Measurements from ENCODE around the gene SLC9C1.
"Not testable (repeated sequence)": the region's sequence is repeated elsewhere in the genome, so short reads cannot be mapped to it uniquely, and the experiment has no call there.

SLC9C1 gene

DNA sequence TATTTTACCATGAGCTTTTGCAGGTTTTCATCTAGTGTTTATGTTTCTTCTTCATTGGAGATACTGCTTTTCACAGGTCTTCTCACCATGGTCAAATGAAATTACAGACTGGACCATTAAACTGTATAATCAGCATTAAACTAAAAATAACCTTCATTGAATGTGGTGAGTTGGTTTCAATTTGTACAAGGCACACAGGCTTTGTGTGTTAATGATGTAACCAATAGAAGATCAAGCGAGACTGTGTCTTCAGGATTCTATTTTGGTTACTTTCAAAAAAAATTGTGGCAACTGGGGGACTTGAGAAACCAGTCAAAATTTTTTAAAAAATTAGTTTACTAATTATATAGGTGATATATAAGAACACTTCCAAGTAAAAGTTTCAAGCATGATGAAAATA lies 106.7 kb downstream of the SLC9C1 start:
- no peak for DNase-seq (ENCODE audit: low spot score)

DNA sequence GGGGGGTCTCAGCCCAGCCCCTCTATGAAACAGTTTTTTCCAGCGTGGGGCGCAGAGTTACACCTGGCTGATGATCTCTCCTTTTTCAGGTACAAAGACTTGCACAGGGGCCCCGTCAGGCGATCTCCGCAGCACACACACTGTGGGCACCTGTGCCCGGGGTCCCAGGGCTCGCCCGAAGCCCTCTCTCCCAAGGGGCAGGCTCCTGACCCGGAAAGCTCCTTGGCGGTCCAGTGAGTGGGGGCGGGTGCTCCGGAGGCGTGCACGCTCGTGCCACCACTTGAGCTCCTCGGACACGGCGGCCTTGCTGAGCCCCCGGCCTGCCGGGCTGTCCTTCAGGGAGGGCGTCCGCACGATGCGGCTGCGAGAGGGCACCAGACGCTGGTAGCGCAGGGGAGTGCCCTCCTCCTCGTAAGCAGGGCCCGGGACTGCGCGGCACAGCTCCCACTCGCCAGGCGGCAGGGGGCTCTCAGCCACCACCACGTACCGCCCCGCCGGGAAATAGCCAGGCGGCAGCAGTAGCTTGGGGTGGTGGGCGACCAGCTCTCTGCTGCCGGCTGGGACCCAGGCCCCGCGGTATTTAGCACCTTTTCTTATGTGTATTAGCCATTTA lies 108.5 kb downstream of the SLC9C1 start:
- not testable (repeated sequence) for DNase-seq (ENCODE audit: low spot score)

DNA sequence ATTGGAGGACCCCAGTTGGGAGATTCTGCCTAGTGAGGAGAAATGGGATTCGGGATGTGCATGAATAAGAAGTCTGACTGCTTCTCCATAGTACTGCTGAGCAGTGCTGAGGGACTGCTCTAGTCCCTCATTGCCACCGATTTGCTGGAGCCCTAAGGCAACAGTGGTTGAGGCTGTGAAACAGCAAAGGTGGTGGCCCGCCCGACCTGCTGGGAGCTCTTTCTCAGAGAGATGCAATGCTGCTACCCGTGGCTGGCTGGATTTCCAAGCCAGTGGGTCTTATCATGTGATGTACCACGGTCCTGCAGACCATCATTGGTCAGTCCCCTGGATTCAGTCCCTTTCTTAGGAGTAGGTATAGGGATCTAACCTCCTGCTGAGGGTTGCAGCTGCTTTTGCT lies 118.4 kb downstream of the SLC9C1 start:
- DNase-seq (ENCODE audit: low spot score): no peak

DNA sequence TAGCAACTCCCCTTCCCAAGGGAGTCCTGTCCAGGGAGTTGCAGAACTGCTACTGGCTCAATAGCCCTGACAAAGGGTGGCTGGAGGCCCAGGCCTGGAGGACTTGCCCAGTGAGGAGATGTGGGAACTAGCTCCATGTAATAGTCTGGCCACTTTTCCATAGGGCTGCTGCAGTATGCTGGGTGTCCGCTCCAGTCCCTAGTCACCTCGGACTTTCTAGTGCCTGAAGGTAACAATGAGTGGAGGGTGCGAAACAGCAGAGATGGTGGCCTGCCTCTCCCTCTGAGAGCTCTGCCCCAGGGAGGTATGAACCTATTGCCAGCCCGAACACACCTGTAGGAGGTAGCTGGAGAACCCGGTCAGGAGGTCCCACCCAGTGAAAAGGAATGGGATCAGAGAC lies 119.0 kb downstream of the SLC9C1 start:
- DNase-seq (ENCODE audit: low spot score): no peak

DNA sequence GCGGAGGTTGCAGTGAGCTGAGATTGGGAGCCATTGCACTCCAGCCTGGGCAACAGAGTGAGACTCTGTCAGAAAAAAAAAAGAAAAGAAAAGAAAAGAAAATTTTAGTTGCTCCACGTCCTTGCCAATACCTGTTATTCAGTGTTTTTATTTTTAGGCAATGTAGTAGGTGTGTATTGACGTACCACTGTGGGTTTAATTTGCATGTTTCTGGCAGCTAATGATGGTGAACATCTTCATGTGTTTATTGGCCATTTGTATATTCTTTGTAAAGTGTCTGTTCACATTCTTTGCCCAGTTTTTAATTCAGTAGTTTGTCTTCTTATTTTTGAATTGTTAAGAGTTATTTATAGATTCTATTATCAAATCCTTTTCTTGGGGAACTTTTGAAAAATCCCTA lies 122.9 kb downstream of the SLC9C1 start:
- no peak for DNase-seq (ENCODE audit: low spot score)

DNA sequence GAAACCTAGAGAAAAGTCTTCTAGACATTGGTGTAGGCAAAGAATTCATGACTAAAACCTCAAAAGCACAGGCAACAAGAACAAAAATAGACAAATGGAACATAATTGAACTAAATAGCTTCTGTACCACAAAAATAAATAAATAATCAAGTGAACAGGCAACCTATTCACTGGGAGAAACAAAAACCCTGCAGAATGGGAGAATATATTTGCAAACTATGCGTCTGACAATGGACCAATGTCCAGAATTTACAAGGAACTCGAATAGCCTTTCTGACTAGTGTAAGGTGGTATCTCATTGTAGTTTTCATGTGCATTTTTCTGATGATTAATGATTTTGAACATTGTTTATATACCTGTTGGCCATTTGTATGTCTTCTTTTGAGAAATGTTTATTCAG lies 124.0 kb downstream of the SLC9C1 start:
- no peak for DNase-seq (ENCODE audit: low spot score)

DNA sequence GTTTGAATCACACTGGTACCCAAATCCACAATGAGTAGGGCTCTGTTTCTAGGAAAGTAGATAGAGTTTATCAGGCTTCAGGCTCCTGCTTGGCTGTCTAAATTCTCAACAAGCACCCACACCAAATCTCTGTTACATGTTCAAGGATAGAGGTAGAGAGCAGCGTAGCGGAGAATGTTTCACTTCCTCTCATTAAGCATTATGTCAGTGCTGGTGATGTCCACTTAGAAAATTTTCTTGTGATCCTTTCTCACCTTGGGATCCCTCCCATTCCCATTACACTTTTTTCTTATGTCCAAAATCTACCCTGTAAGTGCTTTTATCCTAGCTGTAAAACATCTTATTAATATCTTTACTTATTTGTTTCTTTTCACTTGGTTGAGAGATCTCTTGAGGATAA lies 126.3 kb downstream of the SLC9C1 start:
- no peak for DNase-seq (ENCODE audit: low spot score)

DNA sequence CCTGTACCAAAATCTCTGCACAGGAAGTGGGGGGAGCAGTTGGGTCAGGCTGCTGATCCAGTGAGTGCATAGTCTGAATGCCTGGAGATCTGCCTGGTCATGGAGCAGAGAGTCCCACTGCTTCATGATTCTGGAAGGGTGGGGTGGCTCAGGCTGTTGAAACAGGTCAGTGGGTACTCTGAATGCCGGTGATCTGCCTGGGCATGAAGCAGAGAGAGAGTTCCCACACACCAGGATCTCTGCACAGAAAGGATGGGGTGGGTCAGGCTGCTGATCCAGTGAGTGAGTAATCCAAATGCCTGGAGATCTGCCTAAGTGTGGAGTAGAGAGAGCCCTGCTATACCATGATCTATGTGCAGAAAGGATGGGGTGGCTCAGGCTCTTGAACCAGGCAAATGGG lies 144.9 kb downstream of the SLC9C1 start:
- DNase-seq (ENCODE audit: low spot score): no peak

DNA sequence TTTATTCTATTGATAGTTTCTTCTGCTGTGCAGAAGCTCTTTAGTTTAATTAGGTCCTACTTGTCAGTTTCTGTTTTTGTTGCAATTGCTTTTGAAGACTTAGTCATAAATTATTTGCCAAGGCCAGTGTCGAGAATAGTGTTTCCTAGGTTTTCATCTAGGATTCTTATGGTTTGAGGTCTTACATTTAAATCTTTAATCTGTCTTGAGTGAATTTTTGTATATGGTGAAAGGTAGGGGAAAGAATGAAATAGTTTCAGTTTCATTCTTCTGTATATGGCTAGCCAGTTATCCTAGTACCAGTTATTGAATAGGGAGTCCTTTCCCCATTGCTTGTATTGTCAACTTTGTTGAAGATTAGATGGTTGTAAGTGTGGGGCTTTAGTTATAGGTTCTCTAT lies 150.3 kb downstream of the SLC9C1 start:
- no peak for DNase-seq (ENCODE audit: low spot score)

DNA sequence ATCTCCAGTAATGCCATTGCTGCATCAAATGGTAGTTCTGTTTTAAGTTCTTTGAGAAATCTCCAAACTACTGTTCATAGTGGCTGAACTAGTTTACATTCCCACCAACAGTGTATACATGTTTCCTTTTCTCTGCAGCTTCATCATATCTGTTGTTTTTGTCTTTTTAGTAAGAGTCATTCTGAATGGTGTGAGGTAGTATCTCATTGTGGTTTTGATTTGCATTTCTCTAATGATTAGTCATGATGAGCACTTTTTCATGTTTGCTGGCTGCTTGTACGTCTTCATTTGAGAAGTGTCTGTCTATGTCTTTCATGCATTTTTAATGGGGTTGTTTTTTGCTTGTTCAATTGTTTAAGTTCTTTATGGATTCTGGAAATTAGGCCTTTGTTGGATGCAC lies 150.8 kb downstream of the SLC9C1 start:
- DNase-seq (ENCODE audit: low spot score): no peak

DNA sequence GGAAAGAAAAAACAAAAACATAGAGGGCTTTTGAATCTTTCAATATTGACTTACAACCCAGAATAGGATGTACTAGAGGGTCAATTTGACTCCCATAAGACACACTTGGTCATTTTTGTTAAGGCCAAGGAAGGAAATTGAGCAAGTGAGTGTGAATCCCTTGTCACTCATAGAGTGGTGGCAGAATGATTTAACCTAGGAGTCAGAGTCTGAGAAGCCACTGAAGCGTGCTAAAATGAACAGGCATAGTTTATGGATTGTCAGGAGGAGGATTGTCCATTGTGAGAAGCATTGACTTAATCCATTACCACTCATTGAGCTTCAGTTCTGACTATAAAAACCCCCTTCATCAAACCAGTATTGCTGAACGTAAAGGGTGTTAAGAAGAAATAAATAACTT lies 152.7 kb downstream of the SLC9C1 start:
- no peak for DNase-seq (ENCODE audit: low spot score)

DNA sequence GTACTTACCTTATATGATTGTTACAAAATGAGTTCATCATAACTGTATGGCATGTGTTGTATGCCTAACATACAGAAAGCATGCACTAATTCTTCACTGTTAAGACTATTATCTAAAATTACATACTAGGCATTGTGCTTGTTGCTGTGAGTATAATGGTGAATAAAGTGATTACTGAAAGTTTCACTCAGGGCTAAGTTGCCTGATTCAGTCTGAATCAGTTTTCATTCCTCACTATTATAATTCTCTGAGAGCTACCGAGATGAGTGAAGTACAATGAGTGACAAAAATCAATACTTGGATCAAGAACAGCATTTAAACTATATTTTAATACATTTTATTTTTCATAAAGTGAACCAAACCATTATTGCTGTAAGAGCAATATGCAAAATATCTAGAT lies 153.4 kb downstream of the SLC9C1 start:
- no peak for DNase-seq (ENCODE audit: low spot score)

DNA sequence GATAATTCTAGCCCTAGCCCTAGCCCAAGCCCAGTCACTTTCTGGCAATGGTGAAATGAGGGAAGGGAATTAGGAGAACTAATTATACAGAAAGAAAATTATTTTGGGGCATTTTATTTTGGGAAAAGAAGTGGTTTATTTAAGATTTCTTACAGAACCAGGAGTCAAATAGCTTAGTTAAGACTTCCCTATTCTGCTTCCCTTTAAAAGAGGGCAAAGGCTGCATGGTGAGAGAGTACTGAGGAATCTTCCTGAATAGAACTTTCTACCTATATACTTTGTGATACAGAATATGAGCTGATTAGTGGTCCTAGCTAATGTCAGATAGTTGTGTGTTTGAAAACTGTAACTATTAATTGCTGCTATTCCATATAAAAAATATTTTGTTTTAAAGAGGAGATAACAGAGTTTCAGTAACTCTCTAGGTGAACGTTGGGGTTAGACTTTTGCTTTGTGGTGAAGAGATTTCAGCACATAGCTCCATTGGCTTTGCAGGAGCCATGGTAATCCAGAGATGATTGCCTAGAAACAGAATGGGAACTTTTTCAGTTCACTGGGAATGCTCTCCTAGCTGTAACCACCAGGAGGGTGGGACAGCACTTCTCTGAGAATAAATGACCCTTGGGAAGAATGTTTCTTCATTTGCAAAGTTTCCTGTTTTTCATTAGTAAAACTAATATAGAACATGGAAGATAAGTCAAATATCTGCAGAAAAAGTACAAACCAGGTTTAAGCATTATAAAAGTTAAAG lies 155.6 kb downstream of the SLC9C1 start:
- no peak for DNase-seq (ENCODE audit: low spot score)

DNA sequence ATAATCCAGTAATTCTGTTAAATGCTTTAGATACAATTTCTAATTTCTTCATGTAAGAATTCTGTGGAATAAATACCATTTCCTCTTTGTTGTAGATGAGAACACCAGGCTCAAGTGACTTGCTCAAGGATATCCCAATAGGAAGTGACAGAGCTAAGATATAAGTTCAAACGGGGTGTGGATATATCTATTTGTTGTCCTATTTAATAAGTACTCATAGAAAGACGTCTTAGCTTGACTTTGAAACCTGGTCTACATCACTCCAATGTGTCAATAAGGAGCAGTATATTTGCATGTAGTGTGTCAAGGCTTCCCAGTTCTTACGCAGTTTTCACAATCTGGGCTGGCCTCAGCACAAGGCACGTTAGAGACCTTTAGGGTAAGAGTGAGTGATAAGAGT lies 156.2 kb downstream of the SLC9C1 start:
- DNase-seq (ENCODE audit: low spot score): no peak

DNA sequence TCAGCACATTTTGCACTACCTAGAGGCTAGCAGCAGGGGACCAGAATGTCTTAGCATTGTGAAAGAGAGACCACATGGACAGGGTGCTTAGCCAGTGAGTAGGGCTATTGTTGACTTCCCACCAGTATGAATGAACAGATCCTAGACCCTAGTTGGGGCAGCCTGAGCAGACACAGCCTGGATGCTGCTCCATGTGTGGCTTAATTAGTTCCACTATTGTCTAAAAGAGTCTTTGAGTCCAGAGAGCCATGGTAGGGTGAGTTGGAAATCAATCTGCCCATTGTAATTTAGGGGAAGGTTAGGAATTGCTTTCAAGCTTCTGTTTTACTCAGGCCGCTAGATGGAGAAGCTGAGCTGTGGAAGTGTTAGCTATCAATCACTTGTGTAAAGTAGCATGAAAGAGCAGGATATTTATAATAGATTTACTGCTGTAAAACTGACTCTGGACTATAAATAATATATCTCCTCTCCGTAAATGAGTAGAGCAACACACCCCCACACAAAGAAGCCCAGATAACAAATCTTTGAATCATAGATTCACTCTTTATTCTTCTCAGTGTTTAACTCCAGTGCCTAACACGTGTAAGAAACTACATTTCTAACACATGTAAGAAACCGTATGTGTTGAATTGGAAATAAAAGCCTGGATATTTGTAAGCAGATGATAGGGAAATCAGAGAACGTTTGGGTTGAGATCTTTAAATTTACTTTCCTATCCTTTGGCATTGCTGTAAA lies 156.9 kb downstream of the SLC9C1 start:
- peak; percentile 80 for DNase-seq (ENCODE audit: low spot score)

DNA sequence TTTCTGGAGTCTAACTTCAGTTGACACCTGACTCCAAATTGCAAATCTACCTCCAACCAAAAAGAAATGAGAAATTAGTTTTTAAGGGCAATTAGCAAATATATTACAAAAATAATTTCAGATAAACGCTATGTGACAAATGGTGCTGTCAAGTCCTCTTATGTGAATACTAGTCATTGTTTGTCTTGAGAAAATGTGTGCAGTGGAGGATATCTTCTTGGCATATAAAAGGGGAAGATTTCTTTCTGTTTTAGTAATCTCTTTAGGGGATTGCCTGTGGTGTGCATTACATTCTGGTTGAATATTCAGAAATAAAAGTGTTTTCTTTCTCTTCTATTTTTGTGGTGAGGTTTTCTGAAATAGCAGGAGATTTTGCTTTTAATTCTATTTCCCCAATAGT lies 158.0 kb downstream of the SLC9C1 start:
- DNase-seq (ENCODE audit: low spot score): no peak

DNA sequence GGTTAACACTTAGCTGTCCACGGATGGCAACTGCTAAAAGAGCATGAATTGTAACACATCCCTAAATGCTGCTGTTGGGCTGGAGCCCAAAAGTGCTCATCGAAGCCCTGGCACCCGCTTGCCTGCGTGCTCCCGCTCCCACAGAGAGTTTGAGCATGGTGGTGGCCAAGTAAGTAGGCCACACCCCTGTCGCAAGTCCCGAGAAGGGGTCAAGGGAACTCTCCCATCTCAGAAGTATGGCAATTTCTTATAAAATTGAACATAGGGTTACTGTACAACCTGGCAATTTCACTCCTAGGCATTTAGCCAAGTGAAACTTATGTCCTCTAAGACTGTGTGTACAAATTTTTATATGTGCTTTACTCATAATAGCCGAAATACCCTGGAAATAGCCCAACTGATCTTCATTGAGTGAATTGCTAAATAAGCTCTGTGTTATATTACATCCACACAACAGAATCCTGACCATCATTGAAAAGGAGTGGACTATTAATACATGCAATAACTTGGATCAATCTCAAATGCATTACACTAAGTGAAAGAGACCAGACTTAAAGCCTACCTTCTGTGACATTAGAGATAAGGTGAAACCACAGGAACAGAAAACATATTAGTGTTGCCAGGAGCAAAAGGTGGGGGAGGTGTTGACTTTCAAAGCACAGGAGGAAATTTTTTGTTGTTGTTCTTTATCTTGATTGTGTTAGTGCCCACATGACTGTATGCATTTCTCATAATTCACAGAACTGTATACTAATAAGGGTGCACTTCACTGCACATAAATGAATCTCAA lies 159.5 kb downstream of the SLC9C1 start:
- no peak for DNase-seq (ENCODE audit: low spot score)

DNA sequence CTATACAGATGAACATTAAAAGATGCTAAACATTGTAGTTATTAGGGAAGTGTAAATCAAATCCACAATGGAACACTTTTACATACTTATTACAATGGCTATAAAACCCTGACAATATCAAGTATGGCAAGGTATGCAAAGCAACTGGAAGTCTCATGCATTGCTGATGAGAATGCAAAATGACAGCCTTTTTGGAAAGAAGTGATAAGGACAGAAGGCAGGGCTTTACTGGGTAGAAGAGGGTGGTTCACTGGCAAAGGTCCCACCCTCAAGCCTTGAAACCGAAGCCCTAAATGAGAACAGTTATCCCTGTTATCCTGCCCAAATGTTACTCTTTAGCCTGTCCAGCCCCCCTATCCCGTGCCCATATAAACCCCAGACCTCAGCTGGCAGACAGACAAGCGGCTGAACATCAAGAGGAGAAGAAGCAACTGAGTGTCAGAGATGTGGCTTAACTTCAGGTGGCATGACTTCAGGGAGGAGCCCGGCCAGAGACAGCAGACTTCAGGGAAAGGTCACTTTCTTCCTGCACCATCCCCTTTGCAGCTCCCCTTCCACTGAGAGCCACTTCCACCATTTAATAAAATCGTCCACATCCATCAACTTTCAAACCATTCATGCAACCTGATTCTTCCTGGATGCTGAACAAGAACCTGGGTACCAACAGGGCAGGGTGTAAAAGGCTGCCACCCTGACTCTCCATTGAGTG lies 160.2 kb downstream of the SLC9C1 start:
- no peak for DNase-seq (ENCODE audit: low spot score)

DNA sequence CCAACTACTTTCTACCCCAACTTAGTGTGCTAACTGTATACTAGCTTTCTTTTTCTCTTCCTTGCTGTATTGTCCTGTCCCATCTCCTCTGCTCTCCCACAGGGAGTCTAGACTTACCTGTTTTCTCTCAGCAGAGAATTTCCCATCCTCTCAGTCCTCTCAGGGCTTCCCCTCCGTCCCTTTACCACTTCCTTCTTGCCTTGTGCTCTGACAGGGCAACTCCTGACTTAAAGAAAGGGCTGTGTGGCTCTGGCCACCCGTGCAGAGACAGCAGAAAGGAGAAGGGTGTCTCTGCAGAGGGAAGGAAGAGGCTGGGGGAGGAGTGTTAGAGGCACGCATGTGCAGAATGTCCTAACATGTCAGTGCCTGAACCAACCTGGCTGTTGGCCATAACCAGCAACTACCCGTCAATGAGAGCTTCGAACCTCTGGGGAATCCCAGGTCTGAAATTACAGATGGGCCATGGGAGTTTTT lies 161.0 kb downstream of the SLC9C1 start, which contains the start of gene GCSAM:
Gene GCSAM (minus strand): TSS at position 274 of the 474 bp plus-strand sequence. CDS start 128 bp downstream, at position 146.
- DNase-seq (ENCODE audit: low spot score): no peak

DNA sequence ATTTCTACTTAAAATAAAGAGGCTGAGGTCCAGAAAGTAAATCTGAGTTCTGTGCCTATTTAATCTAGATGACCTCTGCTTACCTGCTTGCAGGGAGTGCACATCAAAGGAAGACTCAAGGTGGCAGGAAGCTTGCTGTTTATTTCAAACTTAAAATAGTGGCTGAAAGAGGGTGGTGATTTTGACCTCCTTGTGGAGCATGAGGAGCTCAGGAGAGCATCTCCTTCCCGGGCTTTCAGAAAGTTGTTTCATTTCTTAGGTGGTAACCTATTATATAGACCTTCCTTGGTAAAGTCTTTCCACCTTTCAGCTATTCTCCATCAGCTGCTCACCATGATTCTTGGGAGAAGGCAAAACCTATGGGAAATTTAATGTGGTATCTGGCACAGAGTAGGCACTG lies 161.5 kb downstream of the SLC9C1 start:
- DNase-seq (ENCODE audit: low spot score): no peak

DNA sequence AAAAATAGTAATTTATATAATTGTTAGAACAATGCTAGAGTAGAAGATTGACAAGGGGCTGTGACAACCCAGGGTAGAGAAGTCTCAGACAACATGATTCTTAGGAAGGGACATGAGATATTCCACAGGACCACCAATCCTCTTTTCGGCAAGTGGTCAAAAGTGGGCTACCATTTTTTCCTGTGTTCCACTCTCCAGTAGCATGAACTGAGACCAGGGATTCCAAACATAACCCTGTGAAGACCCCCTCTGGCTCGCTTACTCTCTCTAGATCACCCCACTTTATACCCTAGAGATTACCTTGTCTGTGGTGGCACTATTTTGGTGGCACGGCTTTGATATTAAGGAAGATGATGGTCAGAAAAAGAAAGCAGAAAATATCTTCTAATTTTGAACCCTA lies 161.9 kb downstream of the SLC9C1 start:
- DNase-seq (ENCODE audit: low spot score): no peak

DNA sequence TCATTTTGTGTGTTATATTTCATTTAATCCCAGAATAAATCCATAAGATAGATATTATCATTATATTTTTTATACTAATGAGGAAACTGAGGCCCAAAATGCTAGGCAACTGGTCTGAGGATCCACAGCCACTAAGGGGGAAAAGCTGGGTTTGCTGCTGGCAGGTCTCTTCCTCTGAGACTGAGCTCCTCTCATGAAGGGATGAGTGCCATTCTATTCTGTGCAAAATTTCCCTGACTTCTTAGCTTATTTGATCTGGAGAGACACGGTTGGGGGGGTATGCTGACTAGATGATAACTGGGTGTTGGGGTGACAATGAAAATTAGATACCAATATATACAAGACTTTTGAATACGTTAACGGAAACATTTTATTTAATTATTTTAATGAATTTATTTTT lies 162.9 kb downstream of the SLC9C1 start:
- no peak for DNase-seq (ENCODE audit: low spot score)

All from COLO829 (cell line).